Fibroblast of lung (primary cell): ENCODE results near the gene GNGT2. TPM values are rescaled to one million over a fixed set of nuclear protein-coding genes. Genes with fewer than 3 reads are reported as not detected.
A peak's percentile ranks its signal among the peaks of the same experiment; 100 is the strongest.

Source experiments
- DNase-seq, 2 donors: peaks; one replicate each; pipeline versions ENCODE4 v3.0.0 to v3.0.0-alpha.2; 2010; ENCODE audit warnings: low read depth in 2 of 2
- H2AFZ ChIP-seq: 2 replicates; pipeline ENCODE4 v1.5.1; 2012; ENCODE audit warnings: low read length, control low read depth, inconsistent platforms
- H3K27ac ChIP-seq: 2 replicates; pipeline ENCODE4 v1.5.1; 2011; ENCODE audit warnings: low read length, control low read depth; ENCODE audit not compliant: insufficient read depth
- H3K27me3 ChIP-seq: 2 replicates; pipeline ENCODE4 v1.5.1; 2011; ENCODE audit warnings: mild to moderate bottlenecking, low read length; ENCODE audit not compliant: control insufficient read depth, insufficient read depth
- H3K36me3 ChIP-seq: 2 replicates; pipeline ENCODE4 v1.5.1; 2011; ENCODE audit warnings: low read length; ENCODE audit not compliant: control insufficient read depth, insufficient read depth
- H3K4me1 ChIP-seq: 2 replicates; pipeline ENCODE4 v1.5.1; 2011; ENCODE audit warnings: low read length; ENCODE audit not compliant: control insufficient read depth, insufficient read depth; ENCODE audit errors: extremely low read depth
- H3K4me2 ChIP-seq: 2 replicates; pipeline ENCODE4 v1.5.1; 2011; ENCODE audit warnings: low read length, control low read depth; ENCODE audit not compliant: insufficient read depth; ENCODE audit errors: extremely low read depth
- H3K4me3 ChIP-seq, 4 experiments: fragments of 200-600 bp in 1 of 4; sonication (generic) in 1 of 4; replicated peaks in 1 of 4; 2 replicates each; pipeline ENCODE4 v1.5.1; 2011 to 2016; ENCODE audit warnings: low read length in 4 of 4, low read depth in 3 of 4, mild to moderate bottlenecking in 3 of 4, control low read depth in 2 of 4, inconsistent platforms in 1 of 4, mixed read lengths in 1 of 4; ENCODE audit not compliant: insufficient read depth in 1 of 4; ENCODE audit errors: control extremely low read depth in 1 of 4
- H3K79me2 ChIP-seq: 2 replicates; pipeline ENCODE4 v1.5.1; 2012; ENCODE audit warnings: mild to moderate bottlenecking, low read length, inconsistent platforms; ENCODE audit not compliant: control insufficient read depth, insufficient read depth
- H3K9ac ChIP-seq: 2 replicates; pipeline ENCODE4 v1.5.1; 2011; ENCODE audit warnings: mild to moderate bottlenecking, low read length, control low read depth; ENCODE audit not compliant: insufficient read depth
- H3K9me3 ChIP-seq: 2 replicates; pipeline ENCODE4 v1.5.1; 2012; ENCODE audit warnings: low read depth, low read length; ENCODE audit not compliant: control insufficient read depth, insufficient read depth
- H4K20me1 ChIP-seq: 2 replicates; pipeline ENCODE4 v1.5.1; 2011; ENCODE audit warnings: low read length; ENCODE audit not compliant: control insufficient read depth, insufficient read depth; ENCODE audit errors: extremely low read depth
- CTCF ChIP-seq, 2 donors: IDR thresholded peaks in 1 of 2; conservative IDR thresholded peaks in 1 of 2; 1 replicate in 1 of 2; 2 replicates in 1 of 2; pipeline ENCODE4 v1.5.1; 2011 to 2012; ENCODE audit warnings: low read length in 2 of 2, control low read depth in 1 of 2, inconsistent platforms in 1 of 2, low read depth in 1 of 2, mild to moderate bottlenecking in 1 of 2
- EZH2 ChIP-seq: IDR thresholded peaks from 2 replicates; pipeline ENCODE4 v1.5.1; 2012; ENCODE audit warnings: low read length, control low read depth, mild to moderate bottlenecking; ENCODE audit errors: missing control alignments
- polyA plus RNA-seq, 2 donors: library from polyadenylated mRNA; depleted of rRNA in 1 of 2; stranded (reverse) in 1 of 2; unstranded in 1 of 2; fragments of >200 nt; gene quantifications; 2 replicates each; pipeline ENCODE4 v1.2.1, GENCODE V29; 2011 to 2012; ENCODE audit warnings: missing spikeins in 1 of 2
- total RNA-seq: library from RNA; depleted of rRNA; stranded (reverse); fragments of >200 nt; gene quantifications from 2 replicates; pipeline ENCODE4 v1.2.1, GENCODE V29; 2014

The GNGT2 gene
- total and polyA plus RNA-seq, 2 donors (not counting 1 experiment from before 2014, with no cell fraction given): 3.7 TPM; not detected in 1

GRCh38 chr17:49229076-49229804 is 18.9 kb upstream of the GNGT2 start:
- H2AFZ ChIP-seq: no peak overlapping the region
- no peak overlapping the region for H3K27ac ChIP-seq
- no peak overlapping the region for H3K4me2 ChIP-seq
- peaks cover 35% of the 10 kb centered on the region for H3K27me3 ChIP-seq
- H3K4me1 ChIP-seq: no peaks in the 10 kb centered on the region
- H3K79me2 ChIP-seq: no peaks in the 10 kb centered on the region
- DNase-seq: no peak
- H3K9ac ChIP-seq: no peak overlapping the region
- no peak overlapping the region for H3K4me3 ChIP-seq
- peak; percentile 51 for TF ChIP-seq EZH2
- TF ChIP-seq CTCF (conservative IDR thresholded peaks at IDR 0.05 in 1 of 2, IDR thresholded peaks at IDR 0.05 in 1 of 2; ENCODE audit: low read depth in 1 of 2, low read length in 2 of 2): no peak
- no peaks in the 10 kb centered on the region for H4K20me1 ChIP-seq
- H3K9me3 ChIP-seq: no peaks in the 10 kb centered on the region
- H3K36me3 ChIP-seq: no peaks in the 10 kb centered on the region

DNA sequence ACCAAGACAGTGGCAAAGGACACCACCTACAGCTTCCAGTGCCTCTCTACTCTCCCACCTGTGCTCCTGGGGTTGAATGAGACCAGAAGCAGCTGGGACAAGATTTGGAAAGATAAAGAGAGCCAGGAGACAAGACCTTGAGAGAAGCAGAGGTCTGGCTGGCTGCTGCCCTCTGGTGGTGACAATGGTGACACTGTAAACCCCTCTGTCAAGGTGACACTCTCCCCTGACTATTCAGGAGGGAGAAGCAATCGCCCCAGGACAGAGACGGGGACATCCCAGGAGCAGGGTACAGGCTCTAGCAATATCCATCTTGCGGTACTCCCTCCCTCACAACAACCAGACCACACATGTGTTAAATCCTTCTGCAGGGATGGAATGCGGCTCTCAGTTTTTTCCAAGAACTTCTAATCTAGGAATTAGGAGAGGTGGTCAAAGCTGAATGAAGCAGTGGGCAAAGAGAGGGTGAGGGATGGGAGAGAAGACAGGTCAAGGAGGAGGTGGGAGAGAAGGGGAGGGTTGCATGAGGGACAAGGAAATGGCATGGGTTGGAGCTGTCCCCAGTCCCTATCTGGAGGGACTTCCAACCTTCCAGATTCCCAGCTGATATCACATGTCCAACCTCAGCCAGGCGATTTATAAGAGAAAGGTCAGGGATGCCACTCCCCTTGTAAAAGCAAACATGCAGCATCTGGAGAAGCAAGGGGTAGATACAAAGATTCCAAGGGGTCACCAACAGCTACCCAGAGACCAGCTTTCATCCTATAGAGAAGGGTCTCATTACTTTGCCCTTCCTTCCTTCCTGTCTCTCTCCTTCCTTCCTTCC is 17.3 kb upstream of the GNGT2 start:
- Histone ChIP-seq H3K9ac (no peak overlapping the region), H3K36me3 (no peaks in the 10 kb centered on the region), H3K27me3 (peaks cover 45% of the 10 kb centered on the region), H2AFZ (no peak overlapping the region), H3K27ac (no peak overlapping the region), H3K4me1 (no peaks in the 10 kb centered on the region), H3K79me2 (no peaks in the 10 kb centered on the region), H3K9me3 (no peaks in the 10 kb centered on the region), H4K20me1 (no peaks in the 10 kb centered on the region), H3K4me2 (no peak overlapping the region), H3K4me3 (no peak overlapping the region)
- TF ChIP-seq CTCF (conservative IDR thresholded peaks at IDR 0.05 in 1 of 2, IDR thresholded peaks at IDR 0.05 in 1 of 2; ENCODE audit: low read depth in 1 of 2, low read length in 2 of 2) (peak; percentile 67 to 85), EZH2 (no peak)
- peak; percentile 42 to 65 for DNase-seq

- Histone ChIP-seq H3K36me3 (no peaks in the 10 kb centered on the region), H3K27me3 (peaks cover 47% of the 10 kb centered on the region), H3K9me3 (no peaks in the 10 kb centered on the region), H3K79me2 (no peaks in the 10 kb centered on the region), H2AFZ (no peak overlapping the region), H3K27ac (no peak overlapping the region), H4K20me1 (no peaks in the 10 kb centered on the region), H3K4me1 (no peaks in the 10 kb centered on the region), H3K4me3 (no peak overlapping the region), H3K9ac (no peak overlapping the region), H3K4me2 (no peak overlapping the region)
- TF ChIP-seq CTCF (conservative IDR thresholded peaks at IDR 0.05 in 1 of 2, IDR thresholded peaks at IDR 0.05 in 1 of 2; ENCODE audit: low read depth in 1 of 2, low read length in 2 of 2): no peak
- TF ChIP-seq EZH2: no peak
- DNase-seq: no peak
Observed at GRCh38 chr17:49226771-49227435, 16.5 kb upstream of the GNGT2 start.
